K562 (cell line): ENCODE results near the gene ARMC6. TPM values are rescaled to one million over a fixed set of nuclear protein-coding genes. Genes with fewer than 3 reads are reported as not detected.
A peak's percentile ranks its signal among the peaks of the same experiment; 100 is the strongest.

Experiments used
- ATAC-seq: fragments of 200-7000 bp; cut with Tn5 transposase; 3 replicates; pipeline ENCODE4 v1.9.1; 2020; ENCODE audit warnings: moderate library complexity
- BruUV-seq: library from RNA; stranded (reverse); fragments of 400-500 nt; replicated peaks from 2 replicates; lab custom pipeline; 2021; lab: Mats Ljungman, UMichigan
- CTCF ChIA-PET: fragments of 300-600 bp; formaldehyde crosslinking; extraction: SDS; loops from one replicate; lab custom pipeline; 2021; ENCODE audit warnings: low intra/inter-chr PET ratio; lab: Yijun Ruan, JAX
- POLR2A ChIA-PET: fragments of 300-600, 350-650 bp; sonication (Branson Sonifier 250); formaldehyde crosslinking; extraction: SDS; loops from one replicate; lab custom pipeline; 2021; ENCODE audit warnings: antibody characterized with exemption, inconsistent platforms; lab: Yijun Ruan, JAX
- DNase-seq, 4 experiments: peaks; one replicate each; pipeline versions ENCODE4 v3.0.0 to v3.0.0-alpha.2; 2011 to 2018; ENCODE audit warnings: low spot score in 3 of 4, mixed read lengths in 3 of 4; ENCODE audit errors: extremely low read depth in 1 of 4
- FAIRE-seq: peaks from 2 replicates; lab custom pipeline; 2011; peaks lifted over from hg19 to GRCh38; lab: Jason Lieb, UNC
- H2AFZ ChIP-seq: 2 replicates; pipeline ENCODE4 v1.6.0; 2011; ENCODE audit warnings: low read depth, low read length, control low read depth, inconsistent platforms
- H3K27ac ChIP-seq: fragments of 200-600 bp; 3 replicates; pipeline ENCODE4 v1.8.0; 2011; ENCODE audit warnings: low read depth, mild to moderate bottlenecking, control low read depth, inconsistent platforms, low read length, moderate library complexity, mixed read lengths; ENCODE audit errors: extremely low read depth
- H3K27me3 ChIP-seq, 2 experiments: fragments of 300-600 bp in 1 of 2; 2 replicates in 1 of 2; 3 replicates in 1 of 2; pipeline versions ENCODE4 v1.6.0 to v1.8.0; 2011; ENCODE audit warnings: inconsistent platforms in 2 of 2, low read length in 2 of 2, mild to moderate bottlenecking in 1 of 2, mixed read lengths in 1 of 2, moderate library complexity in 1 of 2; ENCODE audit not compliant: control insufficient read depth in 2 of 2, insufficient read depth in 2 of 2
- H3K36me3 ChIP-seq: fragments of 300-600 bp; 3 replicates; pipeline ENCODE4 v1.8.0; 2011; ENCODE audit warnings: mild to moderate bottlenecking, low read length, inconsistent platforms; ENCODE audit not compliant: control insufficient read depth, insufficient read depth
- H3K4me1 ChIP-seq, 2 experiments: fragments of 200-600 bp in 1 of 2; replicated peaks in 1 of 2; 2 replicates in 1 of 2; 3 replicates in 1 of 2; pipeline versions ENCODE4 v1.5.1 to v1.8.0; 2011; ENCODE audit warnings: inconsistent platforms in 2 of 2, low read length in 2 of 2, mild to moderate bottlenecking in 1 of 2, mixed read lengths in 1 of 2, moderate library complexity in 1 of 2; ENCODE audit not compliant: control insufficient read depth in 2 of 2, insufficient read depth in 2 of 2
- H3K4me2 ChIP-seq: 2 replicates; pipeline ENCODE4 v1.6.1; 2011; ENCODE audit warnings: low read length, control low read depth, inconsistent platforms, mixed read lengths; ENCODE audit not compliant: insufficient read depth
- H3K4me3 ChIP-seq: fragments of 200-600 bp; sonication (generic), shearing (Covaris generic); 2 replicates; pipeline ENCODE4 v1.5.1; 2016; ENCODE audit warnings: control low read depth, inconsistent platforms
- H3K79me2 ChIP-seq: fragments of 200-600 bp; 3 replicates; pipeline ENCODE4 v1.8.0; 2011; ENCODE audit warnings: low read length, inconsistent platforms; ENCODE audit not compliant: control insufficient read depth, insufficient read depth
- H3K9ac ChIP-seq, 2 experiments: 2 replicates each; pipeline versions ENCODE4 v1.6.0 to v1.6.1; 2011; ENCODE audit warnings: low read depth in 2 of 2, low read length in 2 of 2, control low read depth in 1 of 2, inconsistent platforms in 1 of 2, mild to moderate bottlenecking in 1 of 2, mixed read lengths in 1 of 2; ENCODE audit not compliant: insufficient read depth in 1 of 2
- H3K9me1 ChIP-seq: one replicate; pipeline ENCODE4 v1.6.0; 2011; ENCODE audit warnings: inconsistent platforms, mild to moderate bottlenecking, low read length, moderate library complexity; ENCODE audit not compliant: control insufficient read depth, insufficient read depth
- H3K9me3 ChIP-seq: replicated peaks from 2 replicates; pipeline ENCODE4 v1.5.1; 2011; ENCODE audit warnings: low read depth, low read length, inconsistent platforms; ENCODE audit not compliant: control insufficient read depth, insufficient read depth
- H4K20me1 ChIP-seq: replicated peaks from 2 replicates; pipeline ENCODE4 v1.6.1; 2011; ENCODE audit warnings: low read length, inconsistent platforms, mixed read lengths; ENCODE audit not compliant: control insufficient read depth, insufficient read depth
- CCNT2 ChIP-seq: IDR thresholded peaks from 2 replicates; pipeline ENCODE4 v1.6.1; 2011; ENCODE audit warnings: borderline replicate concordance, low read depth, mild to moderate bottlenecking, moderate library complexity, mixed read lengths, low read length; ENCODE audit not compliant: insufficient read length; ENCODE audit errors: extremely low read depth
- CXXC5 ChIP-seq: fragments of 250-450 bp; sonication (Bioruptor Pico); IDR thresholded peaks from 2 replicates; pipeline ENCODE4 v1.8.0; 2022; ENCODE audit warnings: inconsistent platforms, mild to moderate bottlenecking, moderate library complexity
- FOXP1 ChIP-seq: sonication (generic); formaldehyde crosslinking; IDR thresholded peaks from 2 replicates; pipeline ENCODE4 v1.8.0; 2022; ENCODE audit warnings: mild to moderate bottlenecking, missing genetic modification reagents
- MAFG ChIP-seq: fragments of 450-650 bp; conservative IDR thresholded peaks from 2 replicates; pipeline ENCODE4 v1.6.1; 2016; ENCODE audit warnings: missing genetic modification characterization, missing compliant biosample characterization
- MYC ChIP-seq, 2 experiments: fragments of 250-450 bp in 1 of 2; sonication (Bioruptor Pico) in 1 of 2; IDR thresholded peaks; 2 replicates each; pipeline versions ENCODE4 v1.5.1 to v1.6.1; 2012 to 2021; ENCODE audit warnings: low read depth in 2 of 2, borderline replicate concordance in 1 of 2, improper control_type of control experiment in 1 of 2, low read length in 1 of 2, mild to moderate bottlenecking in 1 of 2, moderate library complexity in 1 of 2
- SAFB ChIP-seq: fragments of 200-400 bp; formaldehyde crosslinking; IDR thresholded peaks from 2 replicates; pipeline ENCODE4 v1.6.1; 2017; ENCODE audit warnings: low read depth, low read length, borderline replicate concordance
- VEZF1 ChIP-seq: fragments of 200-800 bp; sonication (Bioruptor generic); IDR thresholded peaks from 2 replicates; pipeline ENCODE4 v1.6.1; 2017; ENCODE audit warnings: missing genetic modification characterization, missing compliant biosample characterization
- ZC3H4 ChIP-seq: sonication (generic); formaldehyde crosslinking; IDR thresholded peaks from 2 replicates; pipeline ENCODE4 v1.9.0; 2021; ENCODE audit warnings: missing genetic modification reagents, borderline replicate concordance
- ZSCAN32 ChIP-seq: fragments of 450-650 bp; formaldehyde crosslinking; IDR thresholded peaks from 2 replicates; pipeline ENCODE4 v1.4.0; 2020; ENCODE audit warnings: mild to moderate bottlenecking, moderate library complexity
- WGBS: fragments of 100-300 bp; shearing (Covaris generic); methylation state at CpG from one replicate; pipeline ENCODE4 v1.1.6; 2016; ENCODE audit warnings: low coverage, mixed read lengths; ENCODE audit not compliant: insufficient coverage; ENCODE audit errors: missing lambda C conversion rate; 5-methylcytosine and 5-hydroxymethylcytosine counted together
- in situ Hi-C: fragments of 300-500 bp; cut with MboI; formaldehyde crosslinking; loops from 4 replicates; pipeline ENCODE4 v1.15.0; 2018; ENCODE audit warnings: inconsistent platforms, mixed read lengths
- intact Hi-C: fragments of 100-400 bp; cut with micrococcal nuclease; formaldehyde crosslinking; loops from 2 replicates; pipeline ENCODE4 v1.14.2; 2022
- polyA plus RNA-seq, 8 experiments: library from polyadenylated mRNA; depleted of rRNA in 4 of 8; stranded (reverse) in 5 of 8; unstranded in 3 of 8; fragments of >200 nt; fragmentation: Nextera tagmentation in 2 of 8; fragmentation: Illumina TruSeq in 1 of 8; extraction: Ambion mirVana in 2 of 8; extraction: Trizol in 1 of 8; gene quantifications; 2 replicates each; pipeline versions ENCODE4 v1.2.1 to v1.2.3, GENCODE V29; 2011 to 2014; ENCODE audit warnings: inconsistent platforms in 1 of 8, missing spikeins in 1 of 8
- total RNA-seq, 7 experiments: library from RNA; depleted of rRNA in 6 of 7; stranded (reverse); fragments of >200 nt in 6 of 7; fragmentation: Illumina TruSeq in 2 of 7; extraction: Trizol in 2 of 7; gene quantifications; 2 replicates each; pipeline versions ENCODE4 v1.2.1 to v1.2.3, GENCODE V29; 2011 to 2021; ENCODE audit warnings: low replicate concordance in 1 of 7
- TF ChIP-seq, protein P1 (sequence below), 3 experiments: IDR thresholded peaks in 2 of 3; conservative IDR thresholded peaks in 1 of 3; 2 replicates each; pipeline ENCODE4 v1.5.1; 2011 to 2012; ENCODE audit warnings: low read length in 3 of 3, mild to moderate bottlenecking in 3 of 3, control low read depth in 2 of 3, improper control_type of control experiment in 1 of 3, inconsistent platforms in 1 of 3, low read depth in 1 of 3, mixed read lengths in 1 of 3, moderate library complexity in 1 of 3; ENCODE audit not compliant: insufficient read depth in 2 of 3
- TF ChIP-seq, protein P2 (sequence below): fragments of 250-450 bp; sonication (Bioruptor Pico); IDR thresholded peaks from 2 replicates; pipeline ENCODE4 v1.9.0; 2021; ENCODE audit warnings: mild to moderate bottlenecking, inconsistent platforms

ARMC6 gene
- total and polyA plus RNA-seq, 9 of the 15 experiments (the other 6 are each of a cell fraction or from before 2014, with no cell fraction given), result 2.1 to 93.4 (median 63.6) TPM

DNA sequence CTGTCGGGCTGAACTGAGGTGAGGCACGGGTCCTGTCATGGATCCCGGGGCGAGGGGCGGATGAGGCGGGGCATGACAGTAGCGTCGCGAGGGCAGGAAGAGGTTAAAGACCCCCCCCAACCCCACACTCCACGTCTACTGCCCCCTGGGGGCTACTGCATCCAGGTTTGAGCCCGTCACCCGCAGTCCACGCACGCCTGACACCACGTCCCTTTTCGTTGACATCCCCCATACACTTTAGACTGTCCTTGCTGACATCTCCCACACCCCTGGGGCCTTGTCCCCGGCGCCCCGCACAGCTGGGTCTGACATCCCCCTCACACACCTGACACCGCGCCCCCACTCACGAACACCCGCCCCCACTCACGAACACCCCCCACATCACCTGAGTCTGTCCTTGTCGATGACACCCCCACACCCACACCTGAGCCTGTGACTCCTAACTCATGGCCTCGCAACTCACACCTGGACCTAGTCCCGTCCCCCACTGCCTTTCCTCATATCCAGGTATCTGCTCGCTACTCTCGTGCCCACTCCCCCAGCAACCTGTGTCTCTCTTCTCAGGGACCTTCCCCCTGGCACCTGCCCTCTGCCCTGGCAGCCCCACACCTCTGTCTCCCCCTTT, 30.8 kb downstream of the ARMC6 start:
- no TSS peak for BruUV-seq
- Histone ChIP-seq H3K4me1 (peaks cover 54 to 66% of the 10 kb centered on the region in 2 experiments), H3K4me3 (peak overlapping the region; percentile 74), H3K36me3 (peaks cover 17% of the 10 kb centered on the region; the same call in 2 of the 3 replicates), H3K79me2 (peaks cover 68% of the 10 kb centered on the region), H3K9me1 (peaks cover 3% of the 10 kb centered on the region), H2AFZ (peak overlapping the region; percentile 61), H4K20me1 (no peaks in the 10 kb centered on the region), H3K4me2 (peak overlapping the region; percentile 98), H3K9me3 (no peaks in the 10 kb centered on the region), H3K27ac (peak overlapping the region; percentile 59), H3K9ac (peak overlapping the region; percentile 66 to 94), H3K27me3 (no peaks in the 10 kb centered on the region; a peak in 1 of 5 replicates)
- no peak for ATAC-seq
- peak in 1 of 4 experiments; percentile 82 for DNase-seq
- ChIA-PET CTCF (no interaction called here), POLR2A (interaction anchor here (0.6 to 1.5 kb wide), 5 partner anchors 52 to 1145 kb away, joined by 3 to 6 read pairs (median 3); no protein-coding TSS in a partner anchor)
- in situ Hi-C loops (no loop called here), intact Hi-C loops (no loop called here)
- under 1% methylated on average over 26 of the region's 29 CpGs for WGBS
- no peak for FAIRE-seq
- TF ChIP-seq, protein P1, sequence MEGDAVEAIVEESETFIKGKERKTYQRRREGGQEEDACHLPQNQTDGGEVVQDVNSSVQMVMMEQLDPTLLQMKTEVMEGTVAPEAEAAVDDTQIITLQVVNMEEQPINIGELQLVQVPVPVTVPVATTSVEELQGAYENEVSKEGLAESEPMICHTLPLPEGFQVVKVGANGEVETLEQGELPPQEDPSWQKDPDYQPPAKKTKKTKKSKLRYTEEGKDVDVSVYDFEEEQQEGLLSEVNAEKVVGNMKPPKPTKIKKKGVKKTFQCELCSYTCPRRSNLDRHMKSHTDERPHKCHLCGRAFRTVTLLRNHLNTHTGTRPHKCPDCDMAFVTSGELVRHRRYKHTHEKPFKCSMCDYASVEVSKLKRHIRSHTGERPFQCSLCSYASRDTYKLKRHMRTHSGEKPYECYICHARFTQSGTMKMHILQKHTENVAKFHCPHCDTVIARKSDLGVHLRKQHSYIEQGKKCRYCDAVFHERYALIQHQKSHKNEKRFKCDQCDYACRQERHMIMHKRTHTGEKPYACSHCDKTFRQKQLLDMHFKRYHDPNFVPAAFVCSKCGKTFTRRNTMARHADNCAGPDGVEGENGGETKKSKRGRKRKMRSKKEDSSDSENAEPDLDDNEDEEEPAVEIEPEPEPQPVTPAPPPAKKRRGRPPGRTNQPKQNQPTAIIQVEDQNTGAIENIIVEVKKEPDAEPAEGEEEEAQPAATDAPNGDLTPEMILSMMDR (IDR thresholded peaks at IDR 0.05 in 2 of 3, conservative IDR thresholded peaks at IDR 0.05 in 1 of 3; ENCODE audit: insufficient read depth in 2 of 3, low read depth in 1 of 3, low read length in 3 of 3), result peak in 2 of 3 experiments; percentile 41 to 51; a peak in 3 of 6 replicates
- TF ChIP-seq SAFB (peak; percentile 73; the same call in 1 of the 2 replicates), ZC3H4 (CRISPR knock-in tag) (peak; percentile 83; the same call in 1 of the 2 replicates), ZSCAN32 (CRISPR knock-in tag) (no peak), MAFG (no peak), CXXC5 (CRISPR knock-in tag) (peak; percentile 13), CCNT2 (peak; percentile 37), MYC (IDR thresholded peaks at IDR 0.05; ENCODE audit: low read depth, low read length) (peak; percentile 37; the same call in 1 of the 2 replicates), MYC (CRISPR knock-in tag; IDR thresholded peaks at IDR 0.05; ENCODE audit: borderline replicate concordance, low read depth) (no peak), FOXP1 (0 out of 2 replicates have a peak, but pooled peaks have one; percentile 36), VEZF1 (peak; percentile 63; the same call in 1 of the 2 replicates)
- TF ChIP-seq, protein P2, sequence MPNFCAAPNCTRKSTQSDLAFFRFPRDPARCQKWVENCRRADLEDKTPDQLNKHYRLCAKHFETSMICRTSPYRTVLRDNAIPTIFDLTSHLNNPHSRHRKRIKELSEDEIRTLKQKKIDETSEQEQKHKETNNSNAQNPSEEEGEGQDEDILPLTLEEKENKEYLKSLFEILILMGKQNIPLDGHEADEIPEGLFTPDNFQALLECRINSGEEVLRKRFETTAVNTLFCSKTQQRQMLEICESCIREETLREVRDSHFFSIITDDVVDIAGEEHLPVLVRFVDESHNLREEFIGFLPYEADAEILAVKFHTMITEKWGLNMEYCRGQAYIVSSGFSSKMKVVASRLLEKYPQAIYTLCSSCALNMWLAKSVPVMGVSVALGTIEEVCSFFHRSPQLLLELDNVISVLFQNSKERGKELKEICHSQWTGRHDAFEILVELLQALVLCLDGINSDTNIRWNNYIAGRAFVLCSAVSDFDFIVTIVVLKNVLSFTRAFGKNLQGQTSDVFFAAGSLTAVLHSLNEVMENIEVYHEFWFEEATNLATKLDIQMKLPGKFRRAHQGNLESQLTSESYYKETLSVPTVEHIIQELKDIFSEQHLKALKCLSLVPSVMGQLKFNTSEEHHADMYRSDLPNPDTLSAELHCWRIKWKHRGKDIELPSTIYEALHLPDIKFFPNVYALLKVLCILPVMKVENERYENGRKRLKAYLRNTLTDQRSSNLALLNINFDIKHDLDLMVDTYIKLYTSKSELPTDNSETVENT (CRISPR knock-in tag), result peak; percentile 6; the same call in 1 of the 2 replicates
